ENCODE results near the gene SLC6A11.

GRCh38 chr3:10962481-10963036, 146.5 kb downstream of the SLC6A11 start:
- TF ChIP-seq ZNF18 (CRISPR knock-in tag; IDR thresholded peaks at IDR 0.05; ENCODE audit: insufficient replicate concordance) (no peak), ZNF235 (CRISPR knock-in tag; IDR thresholded peaks at IDR 0.05; ENCODE audit: borderline replicate concordance) (no peak), PRDM4 (CRISPR knock-in tag; IDR thresholded peaks at IDR 0.05; ENCODE audit: borderline replicate concordance) (no peak), KLF13 (CRISPR knock-in tag; IDR thresholded peaks at IDR 0.05) (no peak), MTA3 (CRISPR knock-in tag; IDR thresholded peaks at IDR 0.05) (no peak), ZNF562 (CRISPR knock-in tag; IDR thresholded peaks at IDR 0.05; ENCODE audit: borderline replicate concordance) (no peak)

Data from HepG2 (cell line).